HEK293 (cell line): ENCODE data around the gene ERI3.

ENCODE experiments used
- FEZF1 ChIP-seq: fragments of 450-650 bp; formaldehyde crosslinking; IDR thresholded peaks from 2 replicates; pipeline ENCODE4 v1.5.1; 2016; ENCODE audit warnings: missing biosample characterization, missing genetic modification characterization
- HOXA7 ChIP-seq: sonication (generic); formaldehyde crosslinking; IDR thresholded peaks from 2 replicates; pipeline ENCODE4 v1.8.1; 2022; ENCODE audit warnings: missing genetic modification reagents, borderline replicate concordance
- KLF7 ChIP-seq: fragments of 450-650 bp; formaldehyde crosslinking; IDR thresholded peaks from 2 replicates; pipeline ENCODE4 v1.5.1; 2016; ENCODE audit warnings: missing biosample characterization, missing genetic modification characterization, borderline replicate concordance
- KLF8 ChIP-seq: fragments of 450-650 bp; formaldehyde crosslinking; IDR thresholded peaks from 2 replicates; pipeline ENCODE4 v1.5.1; 2016; ENCODE audit warnings: missing biosample characterization, missing genetic modification characterization
- OVOL3 ChIP-seq: fragments of 450-650 bp; formaldehyde crosslinking; IDR thresholded peaks from 2 replicates; pipeline ENCODE4 v1.5.1; 2016; ENCODE audit warnings: missing biosample characterization, missing genetic modification characterization
- SCRT2 ChIP-seq: fragments of 450-650 bp; formaldehyde crosslinking; IDR thresholded peaks from 2 replicates; pipeline ENCODE4 v1.5.1; 2016; ENCODE audit warnings: missing biosample characterization, missing genetic modification characterization
- ZEB2 ChIP-seq: fragments of 450-650 bp; formaldehyde crosslinking; IDR thresholded peaks from 2 replicates; pipeline ENCODE4 v1.5.1; 2016; ENCODE audit warnings: missing biosample characterization, missing genetic modification characterization
- ZNF112 ChIP-seq: fragments of 450-650 bp; formaldehyde crosslinking; IDR thresholded peaks from 2 replicates; pipeline ENCODE4 v1.5.0; 2017; ENCODE audit warnings: missing biosample characterization, missing genetic modification characterization
- ZNF184 ChIP-seq: fragments of 450-650 bp; IDR thresholded peaks from 2 replicates; pipeline ENCODE4 v1.5.1; 2018; ENCODE audit warnings: missing biosample characterization, mild to moderate bottlenecking, missing genetic modification characterization
- ZNF23 ChIP-seq: fragments of 450-650 bp; formaldehyde crosslinking; IDR thresholded peaks from 2 replicates; pipeline ENCODE4 v1.5.1; 2016; ENCODE audit warnings: missing biosample characterization, missing genetic modification characterization, borderline replicate concordance
- ZNF350 ChIP-seq: fragments of 450-650 bp; formaldehyde crosslinking; IDR thresholded peaks from 2 replicates; pipeline ENCODE4 v1.5.0; 2017; ENCODE audit warnings: missing biosample characterization, mild to moderate bottlenecking, missing genetic modification characterization
- ZNF354C ChIP-seq: fragments of 450-650 bp; formaldehyde crosslinking; IDR thresholded peaks from 2 replicates; pipeline ENCODE4 v1.5.1; 2016; ENCODE audit warnings: missing biosample characterization, missing genetic modification characterization, low read depth, borderline replicate concordance
- ZNF501 ChIP-seq: fragments of 450-650 bp; formaldehyde crosslinking; IDR thresholded peaks from 2 replicates; pipeline ENCODE4 v1.5.1; 2016; ENCODE audit warnings: missing biosample characterization, missing genetic modification characterization
- ZNF521 ChIP-seq: fragments of 450-650 bp; formaldehyde crosslinking; IDR thresholded peaks from 2 replicates; pipeline ENCODE4 v1.5.1; 2017; ENCODE audit warnings: missing biosample characterization, mild to moderate bottlenecking, missing genetic modification characterization
- ZNF555 ChIP-seq: fragments of 450-650 bp; formaldehyde crosslinking; conservative IDR thresholded peaks from 2 replicates; pipeline ENCODE4 v1.5.1; 2017; ENCODE audit warnings: missing biosample characterization, mild to moderate bottlenecking, missing genetic modification characterization, inconsistent platforms
- ZNF624 ChIP-seq: fragments of 450-650 bp; formaldehyde crosslinking; IDR thresholded peaks from 2 replicates; pipeline ENCODE4 v1.5.1; 2017; ENCODE audit warnings: missing biosample characterization, missing genetic modification characterization
- ZNF843 ChIP-seq: fragments of 450-650 bp; formaldehyde crosslinking; IDR thresholded peaks from 2 replicates; pipeline ENCODE4 v1.5.1; 2016; ENCODE audit warnings: missing biosample characterization, missing genetic modification characterization
- ZXDB ChIP-seq: fragments of 450-650 bp; formaldehyde crosslinking; IDR thresholded peaks from 2 replicates; pipeline ENCODE4 v1.5.1; 2016; ENCODE audit warnings: missing biosample characterization, missing genetic modification characterization
- TF ChIP-seq, protein P1 (sequence below): fragments of 450-650 bp; formaldehyde crosslinking; IDR thresholded peaks from 2 replicates; pipeline ENCODE4 v1.5.1; 2016; ENCODE audit warnings: missing biosample characterization, missing genetic modification characterization
- TF ChIP-seq, protein P2 (sequence below): fragments of 450-650 bp; formaldehyde crosslinking; IDR thresholded peaks from 2 replicates; pipeline ENCODE4 v1.5.0; 2017; ENCODE audit warnings: missing biosample characterization, missing genetic modification characterization, borderline replicate concordance
- TF ChIP-seq, protein P3 (sequence below): fragments of 450-650 bp; formaldehyde crosslinking; IDR thresholded peaks from 2 replicates; pipeline ENCODE4 v1.5.1; 2016; ENCODE audit warnings: missing biosample characterization, missing genetic modification characterization
- TF ChIP-seq, protein P4 (sequence below): fragments of 450-650 bp; formaldehyde crosslinking; IDR thresholded peaks from 2 replicates; pipeline ENCODE4 v1.5.1; 2017; ENCODE audit warnings: missing biosample characterization, mild to moderate bottlenecking, missing genetic modification characterization, moderate library complexity
- TF ChIP-seq, protein P5 (sequence below): fragments of 450-650 bp; IDR thresholded peaks from 2 replicates; pipeline ENCODE4 v1.5.1; 2018; ENCODE audit warnings: missing biosample characterization, missing genetic modification characterization
- TF ChIP-seq, protein P6 (sequence below): fragments of 450-650 bp; formaldehyde crosslinking; IDR thresholded peaks from 2 replicates; pipeline ENCODE4 v1.5.1; 2017; ENCODE audit warnings: missing biosample characterization, missing genetic modification characterization
- TF ChIP-seq, protein P7 (sequence below): fragments of 450-650 bp; formaldehyde crosslinking; IDR thresholded peaks from 2 replicates; pipeline ENCODE4 v1.5.1; 2016; ENCODE audit warnings: missing biosample characterization, missing genetic modification characterization

Gene ERI3

DNA sequence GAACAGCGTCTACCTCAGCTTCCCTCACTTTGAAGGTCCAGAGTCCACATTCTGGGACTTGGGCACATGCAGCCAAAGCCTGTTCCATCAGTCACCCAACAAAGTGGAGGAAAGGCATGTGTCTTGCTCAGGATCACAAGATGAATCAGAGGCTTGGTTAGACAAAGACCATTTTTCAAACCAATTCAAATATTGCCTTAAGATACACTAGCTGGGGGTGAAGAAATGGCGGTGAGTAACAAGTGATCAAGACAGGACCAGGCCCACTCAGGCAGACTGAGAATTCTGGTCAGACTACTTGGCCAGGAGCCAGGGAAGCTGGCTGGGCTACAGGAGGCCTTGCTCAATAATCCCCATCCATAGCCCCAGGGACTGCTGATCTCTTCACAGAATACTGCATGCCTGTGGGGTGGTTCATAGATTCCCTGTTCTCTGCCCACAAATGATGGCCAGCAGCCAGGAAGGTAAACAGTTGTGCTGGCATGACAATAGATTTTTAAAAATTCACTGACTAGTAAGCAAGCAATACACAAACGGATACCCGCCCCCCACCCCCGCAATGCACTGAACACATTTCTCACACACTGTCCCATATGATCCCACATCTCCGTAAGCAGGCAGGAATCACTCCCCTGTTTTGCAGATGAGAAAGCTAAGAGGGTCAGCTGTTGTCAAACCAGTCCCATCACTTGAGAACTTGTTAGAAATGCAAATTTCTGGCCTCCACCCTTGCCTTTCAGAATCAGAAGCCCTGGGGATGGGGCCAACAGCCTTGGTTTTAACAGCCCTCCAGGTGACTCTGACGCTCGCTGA is 27.2 kb downstream of the ERI3 start (continued):
- TF ChIP-seq, protein P1, sequence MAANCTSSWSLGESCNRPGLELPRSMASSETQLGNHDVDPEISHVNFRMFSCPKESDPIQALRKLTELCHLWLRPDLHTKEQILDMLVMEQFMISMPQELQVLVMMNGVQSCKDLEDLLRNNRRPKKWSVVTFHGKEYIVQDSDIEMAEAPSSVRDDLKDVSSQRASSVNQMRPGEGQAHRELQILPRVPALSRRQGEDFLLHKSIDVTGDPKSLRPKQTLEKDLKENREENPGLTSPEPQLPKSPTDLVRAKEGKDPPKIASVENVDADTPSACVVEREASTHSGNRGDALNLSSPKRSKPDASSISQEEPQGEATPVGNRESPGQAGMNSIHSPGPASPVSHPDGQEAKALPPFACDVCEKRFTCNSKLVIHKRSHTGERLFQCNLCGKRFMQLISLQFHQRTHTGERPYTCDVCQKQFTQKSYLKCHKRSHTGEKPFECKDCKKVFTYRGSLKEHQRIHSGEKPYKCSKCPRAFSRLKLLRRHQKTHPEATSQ: no peak
- peak; percentile 83 for TF ChIP-seq FEZF1 (tag by site-specific recombination)
- no peak for TF ChIP-seq HOXA7
- no peak for TF ChIP-seq OVOL3 (tag by site-specific recombination)
- TF ChIP-seq, protein P2, sequence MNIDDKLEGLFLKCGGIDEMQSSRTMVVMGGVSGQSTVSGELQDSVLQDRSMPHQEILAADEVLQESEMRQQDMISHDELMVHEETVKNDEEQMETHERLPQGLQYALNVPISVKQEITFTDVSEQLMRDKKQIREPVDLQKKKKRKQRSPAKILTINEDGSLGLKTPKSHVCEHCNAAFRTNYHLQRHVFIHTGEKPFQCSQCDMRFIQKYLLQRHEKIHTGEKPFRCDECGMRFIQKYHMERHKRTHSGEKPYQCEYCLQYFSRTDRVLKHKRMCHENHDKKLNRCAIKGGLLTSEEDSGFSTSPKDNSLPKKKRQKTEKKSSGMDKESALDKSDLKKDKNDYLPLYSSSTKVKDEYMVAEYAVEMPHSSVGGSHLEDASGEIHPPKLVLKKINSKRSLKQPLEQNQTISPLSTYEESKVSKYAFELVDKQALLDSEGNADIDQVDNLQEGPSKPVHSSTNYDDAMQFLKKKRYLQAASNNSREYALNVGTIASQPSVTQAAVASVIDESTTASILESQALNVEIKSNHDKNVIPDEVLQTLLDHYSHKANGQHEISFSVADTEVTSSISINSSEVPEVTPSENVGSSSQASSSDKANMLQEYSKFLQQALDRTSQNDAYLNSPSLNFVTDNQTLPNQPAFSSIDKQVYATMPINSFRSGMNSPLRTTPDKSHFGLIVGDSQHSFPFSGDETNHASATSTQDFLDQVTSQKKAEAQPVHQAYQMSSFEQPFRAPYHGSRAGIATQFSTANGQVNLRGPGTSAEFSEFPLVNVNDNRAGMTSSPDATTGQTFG (tag by site-specific recombination): no peak
- TF ChIP-seq, protein P3, sequence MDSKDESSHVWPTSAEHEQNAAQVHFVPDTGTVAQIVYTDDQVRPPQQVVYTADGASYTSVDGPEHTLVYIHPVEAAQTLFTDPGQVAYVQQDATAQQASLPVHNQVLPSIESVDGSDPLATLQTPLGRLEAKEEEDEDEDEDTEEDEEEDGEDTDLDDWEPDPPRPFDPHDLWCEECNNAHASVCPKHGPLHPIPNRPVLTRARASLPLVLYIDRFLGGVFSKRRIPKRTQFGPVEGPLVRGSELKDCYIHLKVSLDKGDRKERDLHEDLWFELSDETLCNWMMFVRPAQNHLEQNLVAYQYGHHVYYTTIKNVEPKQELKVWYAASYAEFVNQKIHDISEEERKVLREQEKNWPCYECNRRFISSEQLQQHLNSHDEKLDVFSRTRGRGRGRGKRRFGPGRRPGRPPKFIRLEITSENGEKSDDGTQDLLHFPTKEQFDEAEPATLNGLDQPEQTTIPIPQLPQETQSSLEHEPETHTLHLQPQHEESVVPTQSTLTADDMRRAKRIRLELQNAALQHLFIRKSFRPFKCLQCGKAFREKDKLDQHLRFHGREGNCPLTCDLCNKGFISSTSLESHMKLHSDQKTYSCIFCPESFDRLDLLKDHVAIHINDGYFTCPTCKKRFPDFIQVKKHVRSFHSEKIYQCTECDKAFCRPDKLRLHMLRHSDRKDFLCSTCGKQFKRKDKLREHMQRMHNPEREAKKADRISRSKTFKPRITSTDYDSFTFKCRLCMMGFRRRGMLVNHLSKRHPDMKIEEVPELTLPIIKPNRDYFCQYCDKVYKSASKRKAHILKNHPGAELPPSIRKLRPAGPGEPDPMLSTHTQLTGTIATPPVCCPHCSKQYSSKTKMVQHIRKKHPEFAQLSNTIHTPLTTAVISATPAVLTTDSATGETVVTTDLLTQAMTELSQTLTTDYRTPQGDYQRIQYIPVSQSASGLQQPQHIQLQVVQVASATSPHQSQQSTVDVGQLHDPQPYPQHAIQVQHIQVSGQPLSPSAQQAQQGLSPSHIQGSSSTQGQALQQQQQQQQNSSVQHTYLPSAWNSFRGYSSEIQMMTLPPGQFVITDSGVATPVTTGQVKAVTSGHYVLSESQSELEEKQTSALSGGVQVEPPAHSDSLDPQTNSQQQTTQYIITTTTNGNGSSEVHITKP (tag by site-specific recombination): peak; percentile 72
- peak; percentile 86; the same call in 1 of the 2 replicates for TF ChIP-seq ZNF843
- TF ChIP-seq ZNF23: no peak
- TF ChIP-seq ZNF350 (tag by site-specific recombination): peak; percentile 75; the same call in 1 of the 2 replicates
- TF ChIP-seq ZNF555: no peak
- peak; percentile 97 for TF ChIP-seq SCRT2 (tag by site-specific recombination)
- TF ChIP-seq ZNF521 (tag by site-specific recombination): no peak
- TF ChIP-seq ZXDB (tag by site-specific recombination): peak; percentile 86
- no peak for TF ChIP-seq ZNF354C (tag by site-specific recombination)
- peak; percentile 69; the same call in 1 of the 2 replicates for TF ChIP-seq ZNF112 (tag by site-specific recombination)
- peak; percentile 83 for TF ChIP-seq KLF8 (tag by site-specific recombination)
- TF ChIP-seq, protein P4, sequence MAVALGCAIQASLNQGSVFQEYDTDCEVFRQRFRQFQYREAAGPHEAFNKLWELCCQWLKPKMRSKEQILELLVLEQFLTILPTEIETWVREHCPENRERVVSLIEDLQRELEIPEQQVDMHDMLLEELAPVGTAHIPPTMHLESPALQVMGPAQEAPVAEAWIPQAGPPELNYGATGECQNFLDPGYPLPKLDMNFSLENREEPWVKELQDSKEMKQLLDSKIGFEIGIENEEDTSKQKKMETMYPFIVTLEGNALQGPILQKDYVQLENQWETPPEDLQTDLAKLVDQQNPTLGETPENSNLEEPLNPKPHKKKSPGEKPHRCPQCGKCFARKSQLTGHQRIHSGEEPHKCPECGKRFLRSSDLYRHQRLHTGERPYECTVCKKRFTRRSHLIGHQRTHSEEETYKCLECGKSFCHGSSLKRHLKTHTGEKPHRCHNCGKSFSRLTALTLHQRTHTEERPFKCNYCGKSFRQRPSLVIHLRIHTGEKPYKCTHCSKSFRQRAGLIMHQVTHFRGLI (tag by site-specific recombination): peak; percentile 78
- no peak for TF ChIP-seq KLF7 (tag by site-specific recombination)
- TF ChIP-seq, protein P5, sequence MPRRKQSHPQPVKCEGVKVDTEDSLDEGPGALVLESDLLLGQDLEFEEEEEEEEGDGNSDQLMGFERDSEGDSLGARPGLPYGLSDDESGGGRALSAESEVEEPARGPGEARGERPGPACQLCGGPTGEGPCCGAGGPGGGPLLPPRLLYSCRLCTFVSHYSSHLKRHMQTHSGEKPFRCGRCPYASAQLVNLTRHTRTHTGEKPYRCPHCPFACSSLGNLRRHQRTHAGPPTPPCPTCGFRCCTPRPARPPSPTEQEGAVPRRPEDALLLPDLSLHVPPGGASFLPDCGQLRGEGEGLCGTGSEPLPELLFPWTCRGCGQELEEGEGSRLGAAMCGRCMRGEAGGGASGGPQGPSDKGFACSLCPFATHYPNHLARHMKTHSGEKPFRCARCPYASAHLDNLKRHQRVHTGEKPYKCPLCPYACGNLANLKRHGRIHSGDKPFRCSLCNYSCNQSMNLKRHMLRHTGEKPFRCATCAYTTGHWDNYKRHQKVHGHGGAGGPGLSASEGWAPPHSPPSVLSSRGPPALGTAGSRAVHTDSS (tag by site-specific recombination): peak; percentile 37; the same call in 1 of the 2 replicates
- TF ChIP-seq, protein P6, sequence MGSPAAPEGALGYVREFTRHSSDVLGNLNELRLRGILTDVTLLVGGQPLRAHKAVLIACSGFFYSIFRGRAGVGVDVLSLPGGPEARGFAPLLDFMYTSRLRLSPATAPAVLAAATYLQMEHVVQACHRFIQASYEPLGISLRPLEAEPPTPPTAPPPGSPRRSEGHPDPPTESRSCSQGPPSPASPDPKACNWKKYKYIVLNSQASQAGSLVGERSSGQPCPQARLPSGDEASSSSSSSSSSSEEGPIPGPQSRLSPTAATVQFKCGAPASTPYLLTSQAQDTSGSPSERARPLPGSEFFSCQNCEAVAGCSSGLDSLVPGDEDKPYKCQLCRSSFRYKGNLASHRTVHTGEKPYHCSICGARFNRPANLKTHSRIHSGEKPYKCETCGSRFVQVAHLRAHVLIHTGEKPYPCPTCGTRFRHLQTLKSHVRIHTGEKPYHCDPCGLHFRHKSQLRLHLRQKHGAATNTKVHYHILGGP (tag by site-specific recombination): no peak
- TF ChIP-seq ZNF501: no peak; the same call in 1 of the 2 replicates
- TF ChIP-seq ZEB2: peak; percentile 94
- TF ChIP-seq ZNF624 (tag by site-specific recombination): no peak
- peak; percentile 95 for TF ChIP-seq ZNF184 (tag by site-specific recombination)
- TF ChIP-seq, protein P7, sequence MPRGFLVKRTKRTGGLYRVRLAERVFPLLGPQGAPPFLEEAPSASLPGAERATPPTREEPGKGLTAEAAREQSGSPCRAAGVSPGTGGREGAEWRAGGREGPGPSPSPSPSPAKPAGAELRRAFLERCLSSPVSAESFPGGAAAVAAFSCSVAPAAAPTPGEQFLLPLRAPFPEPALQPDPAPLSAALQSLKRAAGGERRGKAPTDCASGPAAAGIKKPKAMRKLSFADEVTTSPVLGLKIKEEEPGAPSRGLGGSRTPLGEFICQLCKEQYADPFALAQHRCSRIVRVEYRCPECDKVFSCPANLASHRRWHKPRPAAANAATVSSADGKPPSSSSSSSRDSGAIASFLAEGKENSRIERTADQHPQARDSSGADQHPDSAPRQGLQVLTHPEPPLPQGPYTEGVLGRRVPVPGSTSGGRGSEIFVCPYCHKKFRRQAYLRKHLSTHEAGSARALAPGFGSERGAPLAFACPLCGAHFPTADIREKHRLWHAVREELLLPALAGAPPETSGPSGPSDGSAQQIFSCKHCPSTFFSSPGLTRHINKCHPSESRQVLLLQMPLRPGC (tag by site-specific recombination): no peak
